SK-N-SH (cell line): ENCODE results near the gene RNF121. TPM values are rescaled to one million over a fixed set of nuclear protein-coding genes. Genes with fewer than 3 reads are reported as not detected.

ENCODE experiments used
- CTCF ChIA-PET: fragments of 300-600, 350-600 bp; formaldehyde crosslinking; extraction: SDS; loops from one replicate; lab custom pipeline; 2021; lab: Yijun Ruan, JAX
- POLR2A ChIA-PET: fragments of 350-600 bp; sonication (Branson Sonifier 250); formaldehyde crosslinking; extraction: SDS; loops from one replicate; lab custom pipeline; 2020; ENCODE audit warnings: antibody characterized with exemption, inconsistent platforms; lab: Yijun Ruan, JAX
- DNase-seq: peaks from one replicate; pipeline ENCODE4 v3.0.0; 2012
- H2AFZ ChIP-seq: fragments of 200-600 bp; sonication (generic); 2 replicates; pipeline ENCODE4 v1.8.1; 2016; ENCODE audit warnings: antibody characterized with exemption, mild to moderate bottlenecking, low read depth
- H3F3A ChIP-seq: fragments of 200-600 bp; sonication (generic); replicated peaks from 2 replicates; pipeline ENCODE3; 2016; ENCODE audit warnings: antibody characterized with exemption, mild to moderate bottlenecking; ENCODE audit not compliant: insufficient read depth
- H3K27ac ChIP-seq, 2 experiments: fragments of 200-500 bp in 1 of 2; fragments of 200-600 bp in 1 of 2; sonication (Bioruptor generic) in 1 of 2; sonication (generic), shearing (Covaris generic) in 1 of 2; 2 replicates each; pipeline versions ENCODE4 v1.5.1 to v1.6.1; 2014 to 2016; ENCODE audit warnings: low read depth in 2 of 2, inconsistent platforms in 1 of 2, low read length in 1 of 2, mild to moderate bottlenecking in 1 of 2, mixed read lengths in 1 of 2
- H3K27me3 ChIP-seq: fragments of 200-600 bp; sonication (generic), shearing (Covaris generic); 2 replicates; pipeline ENCODE4 v1.6.1; 2016; ENCODE audit warnings: mixed run types; ENCODE audit not compliant: insufficient read depth
- H3K36me3 ChIP-seq, 2 experiments: fragments of 200-500 bp in 1 of 2; fragments of 200-600 bp in 1 of 2; sonication (Bioruptor generic) in 1 of 2; sonication (generic) in 1 of 2; replicated peaks in 1 of 2; 2 replicates each; pipeline versions ENCODE3 to v1.5.1; 2014 to 2016; ENCODE audit warnings: low read length in 1 of 2, mild to moderate bottlenecking in 1 of 2; ENCODE audit not compliant: insufficient read depth in 2 of 2, control insufficient read depth in 1 of 2
- H3K4me1 ChIP-seq, 2 experiments: fragments of 200-500 bp in 1 of 2; fragments of 200-600 bp in 1 of 2; sonication (Bioruptor generic) in 1 of 2; sonication (generic), shearing (Covaris generic) in 1 of 2; 2 replicates each; pipeline versions ENCODE4 v1.5.1 to v1.6.1; 2014 to 2016; ENCODE audit warnings: low read depth in 1 of 2, low read length in 1 of 2, mixed run types in 1 of 2; ENCODE audit not compliant: insufficient read depth in 2 of 2, control insufficient read depth in 1 of 2
- H3K4me2 ChIP-seq: fragments of 200-600 bp; sonication (generic), shearing (Covaris generic); 2 replicates; pipeline ENCODE4 v1.6.1; 2017; ENCODE audit warnings: mixed run types
- H3K4me3 ChIP-seq, 2 experiments: fragments of 200-500 bp in 1 of 2; fragments of 200-600 bp in 1 of 2; sonication (Bioruptor generic) in 1 of 2; sonication (generic), shearing (Covaris generic) in 1 of 2; 2 replicates each; pipeline versions ENCODE4 v1.5.1 to v1.8.1; 2014 to 2016; ENCODE audit warnings: low read depth in 2 of 2, inconsistent platforms in 1 of 2, low read length in 1 of 2, mild to moderate bottlenecking in 1 of 2, mixed read lengths in 1 of 2, moderate library complexity in 1 of 2
- H3K79me2 ChIP-seq: fragments of 200-600 bp; sonication (generic); 2 replicates; pipeline ENCODE4 v1.8.1; 2017; ENCODE audit warnings: mild to moderate bottlenecking; ENCODE audit not compliant: insufficient read depth
- H3K9ac ChIP-seq: fragments of 200-600 bp; sonication (generic); 2 replicates; pipeline ENCODE4 v1.6.1; 2017; ENCODE audit warnings: mixed run types
- H3K9me2 ChIP-seq: fragments of 200-600 bp; sonication (generic); 2 replicates; pipeline ENCODE4 v1.6.1; 2017; ENCODE audit warnings: mixed run types
- H3K9me3 ChIP-seq: fragments of 200-600 bp; sonication (generic); 2 replicates; pipeline ENCODE4 v1.6.1; 2017; ENCODE audit warnings: mixed run types, mild to moderate bottlenecking, moderate library complexity
- H4K20me1 ChIP-seq: fragments of 200-600 bp; sonication (generic); 2 replicates; pipeline ENCODE4 v1.6.1; 2017; ENCODE audit warnings: mild to moderate bottlenecking, mixed run types; ENCODE audit not compliant: insufficient read depth
- CHD2 ChIP-seq: fragments of 150-350 bp; IDR thresholded peaks from 2 replicates; pipeline ENCODE4 v1.6.1; 2018; ENCODE audit warnings: low read length; ENCODE audit not compliant: partially characterized antibody
- CTCF ChIP-seq: fragments of 200-600 bp; sonication (generic); IDR thresholded peaks from 2 replicates; pipeline ENCODE4 v1.6.1; 2017; ENCODE audit warnings: antibody characterized with exemption, mild to moderate bottlenecking, moderate library complexity
- EP300 ChIP-seq, 2 experiments: IDR thresholded peaks; 2 replicates each; pipeline versions ENCODE4 v1.4.0 to v1.6.1; 2012; ENCODE audit warnings: borderline replicate concordance in 1 of 2, low read depth in 1 of 2, low read length in 1 of 2
- GABPA ChIP-seq: IDR thresholded peaks from 2 replicates; pipeline ENCODE4 v1.4.0; 2012; ENCODE audit warnings: low read depth, mild to moderate bottlenecking
- MAX ChIP-seq: IDR thresholded peaks from 2 replicates; pipeline ENCODE4 v1.4.0; 2012; ENCODE audit warnings: low read depth
- MXI1 ChIP-seq: IDR thresholded peaks from 2 replicates; pipeline ENCODE4 v1.6.1; 2012; ENCODE audit warnings: mild to moderate bottlenecking, low read depth, low read length, improper control_type of control experiment
- RAD21 ChIP-seq: IDR thresholded peaks from 2 replicates; pipeline ENCODE4 v1.6.1; 2012; ENCODE audit warnings: mild to moderate bottlenecking, low read length
- RCOR1 ChIP-seq: fragments of 150-350 bp; IDR thresholded peaks from 2 replicates; pipeline ENCODE4 v1.6.1; 2017; ENCODE audit warnings: antibody characterized with exemption, low read length
- RFX5 ChIP-seq: IDR thresholded peaks from 2 replicates; pipeline ENCODE4 v1.6.1; 2012; ENCODE audit warnings: mild to moderate bottlenecking, improper control_type of control experiment, low read length
- SIN3A ChIP-seq: IDR thresholded peaks from 2 replicates; pipeline ENCODE4 v1.6.1; 2012; ENCODE audit warnings: low read depth, mild to moderate bottlenecking, low read length, moderate library complexity, borderline replicate concordance
- SMC3 ChIP-seq: IDR thresholded peaks from 2 replicates; pipeline ENCODE4 v1.6.1; 2012; ENCODE audit warnings: low read depth, low read length, improper control_type of control experiment
- TAF1 ChIP-seq: IDR thresholded peaks from 2 replicates; pipeline ENCODE4 v1.6.1; 2012; ENCODE audit warnings: low read depth, mild to moderate bottlenecking, low read length, moderate library complexity, borderline replicate concordance
- TEAD4 ChIP-seq: IDR thresholded peaks from 2 replicates; pipeline ENCODE4 v1.4.0; 2012; ENCODE audit warnings: mild to moderate bottlenecking, borderline replicate concordance; ENCODE audit not compliant: insufficient read depth
- WGBS: methylation state at CpG from one replicate; pipeline ENCODE4 v1.1.6; 2017; ENCODE audit warnings: low lambda C conversion rate; 5-methylcytosine and 5-hydroxymethylcytosine counted together
- polyA plus RNA-seq, 3 experiments: library from polyadenylated mRNA; depleted of rRNA; stranded (reverse); fragments of >200 nt; gene quantifications; 2 replicates each; pipeline ENCODE4 v1.2.3, GENCODE V29; 2012

Gene RNF121
- polyA plus RNA-seq, 1 of the 3 experiments (the other 2 are of a cell fraction): 49.5 TPM

- 46% methylated on average over 1 of the region's 1 CpG for WGBS
Observed at GRCh38 chr11:71977090-71977489, 48.2 kb downstream of the RNF121 start.

GRCh38 chr11:71977743-71978418 lies 49.0 kb downstream of the RNF121 start:
- H3K4me2 ChIP-seq: no peak overlapping the region
- ChIA-PET POLR2A (interaction anchor here (0.9 kb wide), 1 partner anchor 48 kb away, joined by 3 read pairs; no protein-coding TSS in a partner anchor), CTCF (interaction anchor here (0.6 to 5.0 kb wide), 58 partner anchors 8 to 722 kb away, joined by 3 to 37 read pairs (median 5); partner anchors contain the start of genes CLPB, IL18BP, INPPL1 and RNF121)
- no peaks in the 10 kb centered on the region for H3K9me2 ChIP-seq
- H2AFZ ChIP-seq: no peak overlapping the region
- no peaks in the 10 kb centered on the region; the same call in 1 of the 2 replicates for H4K20me1 ChIP-seq
- WGBS: 53% methylated on average over 7 of the region's 7 CpGs
- H3K9ac ChIP-seq: no peak overlapping the region
- H3K36me3 ChIP-seq: peaks cover 33 to 34% of the 10 kb centered on the region in 2 experiments
- peaks cover 41% of the 10 kb centered on the region; the same call in 1 of the 2 replicates for H3K79me2 ChIP-seq
- no peaks in the 10 kb centered on the region for H3K9me3 ChIP-seq
- H3K27me3 ChIP-seq: no peaks in the 10 kb centered on the region
- DNase-seq: peak; percentile 49
- no peak overlapping the region for H3K4me3 ChIP-seq
- H3F3A ChIP-seq: no peaks in the 10 kb centered on the region
- TF ChIP-seq TAF1: no peak
- TF ChIP-seq MXI1: no peak
- peak; percentile 88 for TF ChIP-seq RAD21
- TF ChIP-seq CTCF: peak; percentile 86
- TF ChIP-seq SMC3: peak; percentile 62
- TF ChIP-seq CHD2: no peak
- no peak for TF ChIP-seq MAX
- no peak for TF ChIP-seq GABPA
- H3K4me1 ChIP-seq: no peaks in the 10 kb centered on the region; a peak in 2 of 4 replicates
- no peak overlapping the region; a peak in 1 of 4 replicates for H3K27ac ChIP-seq

More at GRCh38 chr11:71977090-71977489, 48.2 kb downstream of the RNF121 start:
- Histone ChIP-seq H3K27ac (no peak overlapping the region), H3K9me3 (no peaks in the 10 kb centered on the region), H3K36me3 (peaks cover 30 to 32% of the 10 kb centered on the region in 2 experiments), H3K27me3 (no peaks in the 10 kb centered on the region), H3K4me3 (no peak overlapping the region)
- DNase-seq: no peak
- no peak for TF ChIP-seq RFX5
- no peak for TF ChIP-seq RAD21
- no peak for TF ChIP-seq SMC3
- TF ChIP-seq SIN3A: no peak
- TF ChIP-seq TEAD4: no peak
- no peak for TF ChIP-seq RCOR1
- no peak for TF ChIP-seq EP300 (IDR thresholded peaks at IDR 0.05; ENCODE audit: borderline replicate concordance in 1 of 2, low read depth in 1 of 2, low read length in 1 of 2)
- TF ChIP-seq, all 33 proteins: peak for 0
- no peak overlapping the region for H3K4me2 ChIP-seq
- no peaks in the 10 kb centered on the region for H3F3A ChIP-seq
- POLR2A ChIA-PET: interaction anchor here (0.9 kb wide), 1 partner anchor 48 kb away, joined by 3 read pairs; no protein-coding TSS in a partner anchor
- H3K79me2 ChIP-seq: peaks cover 41% of the 10 kb centered on the region; the same call in 1 of the 2 replicates
- no peaks in the 10 kb centered on the region; the same call in 1 of the 2 replicates for H4K20me1 ChIP-seq
- no peaks in the 10 kb centered on the region; a peak in 2 of 4 replicates for H3K4me1 ChIP-seq
- H3K9ac ChIP-seq: no peak overlapping the region
- no peak overlapping the region for H2AFZ ChIP-seq
- H3K9me2 ChIP-seq: no peaks in the 10 kb centered on the region
- CTCF ChIA-PET: interaction anchor here (0.6 to 5.0 kb wide), 43 partner anchors 9 to 722 kb away, joined by 3 to 37 read pairs (median 5); partner anchors contain the start of genes CLPB, IL18BP, INPPL1 and XNDC1N
